ENCODE measurements around the gene ECE1. TPM values are rescaled to one million over a fixed set of nuclear protein-coding genes. Genes with fewer than 3 reads are reported as not detected.
A peak's percentile ranks its signal among the peaks of the same experiment; 100 is the strongest.

Gene ECE1
- total and polyA plus RNA-seq, 11 donors, result 37.3 to 140 (median 59.4) TPM

- intact Hi-C loops (cut with DNase I), result loop anchor here in 7 of 10 donors (5.0 to 10.0 kb wide), 6 partner anchors 74 to 396 kb away; no protein-coding TSS in a partner anchor
- Histone ChIP-seq H3K27me3 (no peaks in the 10 kb centered on the region), H3K4me3 (no peak overlapping the region), H3K36me3 (peaks cover 0 to 68% (median 53%) of the 10 kb centered on the region in 9 donors), H3K27ac (peak overlapping the region in 1 of 12 donors; percentile 17), H3K4me1 (peaks cover 13 to 56% (median 45%) of the 10 kb centered on the region in 12 donors), H3K9me3 (no peaks in the 10 kb centered on the region)
- TF ChIP-seq CTCF (IDR thresholded peaks at IDR 0.05) (no peak), POLR2A (IDR thresholded peaks at IDR 0.05) (no peak)
- ATAC-seq (no peak), DNase-seq (no peak)
- WGBS, 4 donors, result 92 to 95% (median 94%) methylated on average over 21 to 22 of the region's 22 CpGs
These were observed 31.7 kb downstream of the ECE1 start for GRCh38 chr1:21258331-21259134.

- peak overlapping the region in 1 of 12 donors; percentile 7 for H3K27ac ChIP-seq
- no peaks in the 10 kb centered on the region for H3K27me3 ChIP-seq
- no peaks in the 10 kb centered on the region for H3K9me3 ChIP-seq
- TF ChIP-seq CTCF (IDR thresholded peaks at IDR 0.05) (no peak), POLR2A (IDR thresholded peaks at IDR 0.05) (no peak)
- peak in 1 of 5 donors; percentile 10 for DNase-seq
- no peak overlapping the region for H3K4me3 ChIP-seq
- ATAC-seq, result no peak
- 88 to 92% (median 91%) methylated on average over 13 of the region's 13 CpGs for WGBS, 4 donors
- peaks cover 0 to 77% (median 56%) of the 10 kb centered on the region in 9 donors for H3K36me3 ChIP-seq
- peaks cover 6 to 48% (median 35%) of the 10 kb centered on the region in 12 donors for H3K4me1 ChIP-seq
- intact Hi-C loops (cut with DNase I), result loop anchor here in 7 of 10 donors (5.0 to 10.0 kb wide), 6 partner anchors 75 to 397 kb away; no protein-coding TSS in a partner anchor
These were observed 32.7 kb downstream of the ECE1 start for GRCh38 chr1:21257431-21258135.

GRCh38 chr1:21256776-21257175, 33.5 kb downstream of the ECE1 start:
- Histone ChIP-seq H3K36me3 (peaks cover 0 to 85% (median 59%) of the 10 kb centered on the region in 9 donors), H3K4me1 (peaks cover 3 to 48% (median 33%) of the 10 kb centered on the region in 12 donors), H3K27me3 (no peaks in the 10 kb centered on the region), H3K9me3 (no peaks in the 10 kb centered on the region), H3K27ac (peak overlapping the region in 1 of 12 donors; percentile 7), H3K4me3 (no peak overlapping the region)
- DNase-seq (peak in 1 of 5 donors; percentile 21), ATAC-seq (no peak)
- TF ChIP-seq CTCF (IDR thresholded peaks at IDR 0.05), result no peak
- TF ChIP-seq POLR2A (IDR thresholded peaks at IDR 0.05), result no peak
- WGBS, 4 donors, result 87 to 93% (median 91%) methylated on average over 13 of the region's 13 CpGs
- intact Hi-C loops (cut with DNase I), result loop anchor here in 7 of 10 donors (5.0 to 10.0 kb wide), 6 partner anchors 76 to 398 kb away; no protein-coding TSS in a partner anchor

GRCh38 chr1:21255943-21256320, 34.3 kb downstream of the ECE1 start:
- H3K36me3 ChIP-seq, result peaks cover 0 to 94% (median 66%) of the 10 kb centered on the region in 9 donors
- H3K27ac ChIP-seq, result peak overlapping the region in 4 of 12 donors; percentile 38 to 48 (median 43)
- H3K4me1 ChIP-seq, result peaks cover 0 to 44% (median 26%) of the 10 kb centered on the region in 12 donors
- H3K9me3 ChIP-seq, result no peaks in the 10 kb centered on the region
- WGBS, 4 donors, result 86 to 97% (median 95%) methylated on average over 4 to 14 of the region's 14 CpGs
- H3K27me3 ChIP-seq, result no peaks in the 10 kb centered on the region
- no peak for TF ChIP-seq CTCF (IDR thresholded peaks at IDR 0.05)
- no peak for TF ChIP-seq POLR2A (IDR thresholded peaks at IDR 0.05)
- DNase-seq (peak in 1 of 5 donors; percentile 39), ATAC-seq (no peak)
- intact Hi-C loops (cut with DNase I), result loop anchor here (1.0 to 10.0 kb wide), 11 partner anchors 23 to 399 kb away; no protein-coding TSS in a partner anchor
- no peak overlapping the region for H3K4me3 ChIP-seq

Measured in heart left ventricle (tissue), 16 donors.